ENCODE data around the gene ZNF621.
"Not testable (repeated sequence)": the region's sequence is repeated elsewhere in the genome, so short reads cannot be mapped to it uniquely, and the experiment has no call there.

ZNF621 gene

GRCh38 chr3:40534283-40534682, 9.5 kb downstream of the ZNF621 start:
- no peak overlapping the region for H3K27ac ChIP-seq
- no peak for TF ChIP-seq CTCF (conservative IDR thresholded peaks at IDR 0.05)
- no peak for TF ChIP-seq ZFX (IDR thresholded peaks at IDR 0.05)

GRCh38 chr3:40546816-40547215, 22.1 kb downstream of the ZNF621 start:
- TF ChIP-seq ZFX (IDR thresholded peaks at IDR 0.05) (no peak), CTCF (conservative IDR thresholded peaks at IDR 0.05) (no peak)
- H3K27ac ChIP-seq = no peak overlapping the region

- TF ChIP-seq CTCF (conservative IDR thresholded peaks at IDR 0.05) (no peak), ZFX (IDR thresholded peaks at IDR 0.05) (no peak)
- H3K27ac ChIP-seq = no peak overlapping the region
Observed at GRCh38 chr3:40550167-40550566, 25.4 kb downstream of the ZNF621 start.

GRCh38 chr3:40557575-40558161, 32.9 kb downstream of the ZNF621 start:
- TF ChIP-seq ZFX (IDR thresholded peaks at IDR 0.05) (no peak), CTCF (conservative IDR thresholded peaks at IDR 0.05) (no peak)
- no peak overlapping the region for H3K27ac ChIP-seq

GRCh38 chr3:40562482-40562881, 37.7 kb downstream of the ZNF621 start:
- not testable (repeated sequence) for H3K27ac ChIP-seq

- H3K27ac ChIP-seq = not testable (repeated sequence)
Observed at GRCh38 chr3:40565629-40566028, 40.9 kb downstream of the ZNF621 start.

GRCh38 chr3:40566694-40567093, 41.9 kb downstream of the ZNF621 start:
- H3K27ac ChIP-seq = no peak overlapping the region
- no peak for TF ChIP-seq CTCF (conservative IDR thresholded peaks at IDR 0.05)
- no peak for TF ChIP-seq ZFX (IDR thresholded peaks at IDR 0.05)

- TF ChIP-seq CTCF (conservative IDR thresholded peaks at IDR 0.05) = no peak
- TF ChIP-seq ZFX (IDR thresholded peaks at IDR 0.05) = no peak
- no peak overlapping the region for H3K27ac ChIP-seq
Observed at GRCh38 chr3:40572588-40572987, 47.8 kb downstream of the ZNF621 start.

Data from C4-2B (cell line).